ENCODE results near the gene TIMP4. TPM values are rescaled to one million over a fixed set of nuclear protein-coding genes. Genes with fewer than 3 reads are reported as not detected.

Gene TIMP4
- polyA plus RNA-seq, 1 of the 3 experiments (the other 2 are of a cell fraction): not detected

GRCh38 chr3:12115849-12116248, 42.9 kb downstream of the TIMP4 start:
- Histone ChIP-seq H3K36me3 (replicated peaks in 1 of 2; ENCODE audit: control insufficient read depth in 1 of 2, insufficient read depth in 2 of 2, low read length in 1 of 2) (no peaks in the 10 kb centered on the region), H3K4me2 (no peak overlapping the region), H3K27ac (ENCODE audit: low read depth in 2 of 2, low read length in 1 of 2) (no peak overlapping the region), H3K4me3 (ENCODE audit: low read depth in 2 of 2, low read length in 1 of 2) (no peak overlapping the region), H3K4me1 (ENCODE audit: control insufficient read depth in 1 of 2, insufficient read depth in 2 of 2, low read depth in 1 of 2, low read length in 1 of 2) (no peaks in the 10 kb centered on the region; a peak in 1 of 4 replicates), H4K20me1 (ENCODE audit: insufficient read depth) (no peaks in the 10 kb centered on the region), H2AFZ (ENCODE audit: low read depth) (no peak overlapping the region), H3K9me2 (no peaks in the 10 kb centered on the region), H3K9me3 (no peaks in the 10 kb centered on the region), H3K79me2 (ENCODE audit: insufficient read depth) (no peaks in the 10 kb centered on the region), H3K9ac (no peak overlapping the region), H3F3A (replicated peaks; ENCODE audit: insufficient read depth) (no peaks in the 10 kb centered on the region), H3K27me3 (ENCODE audit: insufficient read depth) (no peaks in the 10 kb centered on the region)
- ChIA-PET POLR2A (no interaction called here), CTCF (interaction anchor here (0.7 to 1.8 kb wide), 4 partner anchors 14 to 60 kb away, joined by 3 to 7 read pairs (median 4); no protein-coding TSS in a partner anchor)
- DNase-seq: no peak
- WGBS (ENCODE audit: low lambda C conversion rate): 55% methylated on average over 3 of the region's 3 CpGs
- no peak for TF ChIP-seq NFIC (IDR thresholded peaks at IDR 0.05; ENCODE audit: borderline replicate concordance)
- TF ChIP-seq SIN3A (IDR thresholded peaks at IDR 0.05; ENCODE audit: borderline replicate concordance, low read depth, low read length): no peak
- TF ChIP-seq FOXM1 (IDR thresholded peaks at IDR 0.05; ENCODE audit: low read depth): no peak
- no peak for TF ChIP-seq IRF3 (IDR thresholded peaks at IDR 0.05; ENCODE audit: low read depth, low read length)
- TF ChIP-seq RXRA (IDR thresholded peaks at IDR 0.05; ENCODE audit: borderline replicate concordance, low read depth): no peak
- TF ChIP-seq YY1 (IDR thresholded peaks at IDR 0.05; ENCODE audit: low read depth): no peak
- TF ChIP-seq RFX5 (IDR thresholded peaks at IDR 0.05; ENCODE audit: low read length): no peak
- no peak for TF ChIP-seq MAX (IDR thresholded peaks at IDR 0.05; ENCODE audit: low read depth)
- TF ChIP-seq SMC3 (IDR thresholded peaks at IDR 0.05; ENCODE audit: low read depth, low read length): no peak
- TF ChIP-seq, protein P1, sequence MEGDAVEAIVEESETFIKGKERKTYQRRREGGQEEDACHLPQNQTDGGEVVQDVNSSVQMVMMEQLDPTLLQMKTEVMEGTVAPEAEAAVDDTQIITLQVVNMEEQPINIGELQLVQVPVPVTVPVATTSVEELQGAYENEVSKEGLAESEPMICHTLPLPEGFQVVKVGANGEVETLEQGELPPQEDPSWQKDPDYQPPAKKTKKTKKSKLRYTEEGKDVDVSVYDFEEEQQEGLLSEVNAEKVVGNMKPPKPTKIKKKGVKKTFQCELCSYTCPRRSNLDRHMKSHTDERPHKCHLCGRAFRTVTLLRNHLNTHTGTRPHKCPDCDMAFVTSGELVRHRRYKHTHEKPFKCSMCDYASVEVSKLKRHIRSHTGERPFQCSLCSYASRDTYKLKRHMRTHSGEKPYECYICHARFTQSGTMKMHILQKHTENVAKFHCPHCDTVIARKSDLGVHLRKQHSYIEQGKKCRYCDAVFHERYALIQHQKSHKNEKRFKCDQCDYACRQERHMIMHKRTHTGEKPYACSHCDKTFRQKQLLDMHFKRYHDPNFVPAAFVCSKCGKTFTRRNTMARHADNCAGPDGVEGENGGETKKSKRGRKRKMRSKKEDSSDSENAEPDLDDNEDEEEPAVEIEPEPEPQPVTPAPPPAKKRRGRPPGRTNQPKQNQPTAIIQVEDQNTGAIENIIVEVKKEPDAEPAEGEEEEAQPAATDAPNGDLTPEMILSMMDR (IDR thresholded peaks at IDR 0.05): no peak
- no peak for TF ChIP-seq JUND (IDR thresholded peaks at IDR 0.05)
- TF ChIP-seq NRF1 (IDR thresholded peaks at IDR 0.05; ENCODE audit: low read depth, low read length): no peak
- TF ChIP-seq TCF12 (IDR thresholded peaks at IDR 0.05): no peak
- TF ChIP-seq EZH2phosphoT487 (IDR thresholded peaks at IDR 0.05; ENCODE audit: borderline replicate concordance, low read depth): no peak
- TF ChIP-seq GATA2 (CRISPR knock-in tag; IDR thresholded peaks at IDR 0.05): no peak
- no peak for TF ChIP-seq RAD21 (IDR thresholded peaks at IDR 0.05; ENCODE audit: low read length)
- no peak for TF ChIP-seq FOXJ3 (CRISPR knock-in tag; IDR thresholded peaks at IDR 0.05)
- TF ChIP-seq TEAD4 (IDR thresholded peaks at IDR 0.05; ENCODE audit: borderline replicate concordance, insufficient read depth): no peak

Data from SK-N-SH (cell line).